HepG2 (cell line): ENCODE results near the gene MT1F. TPM values are rescaled to one million over a fixed set of nuclear protein-coding genes. Genes with fewer than 3 reads are reported as not detected.
A peak's percentile ranks its signal among the peaks of the same experiment; 100 is the strongest.

Source experiments
- ATF7-NPFF ChIP-seq: sonication (generic); formaldehyde crosslinking; IDR thresholded peaks from 2 replicates; pipeline ENCODE4 v1.8.1; 2023; ENCODE audit warnings: mild to moderate bottlenecking, low read depth, missing genetic modification reagents, moderate library complexity
- IRF2 ChIP-seq: IDR thresholded peaks from 2 replicates; pipeline ENCODE4 v1.6.1; 2018; ENCODE audit warnings: missing genetic modification reagents, missing compliant biosample characterization
- MXD4 ChIP-seq: IDR thresholded peaks from 2 replicates; pipeline ENCODE4 v1.6.1; 2016; ENCODE audit warnings: mild to moderate bottlenecking, missing biosample characterization, missing genetic modification reagents
- NPAS2 ChIP-seq: sonication (generic); formaldehyde crosslinking; IDR thresholded peaks from 2 replicates; pipeline ENCODE4 v1.8.0; 2022; ENCODE audit warnings: mild to moderate bottlenecking, missing genetic modification reagents, borderline replicate concordance
- PCBP2 ChIP-seq: fragments of 200-400 bp; formaldehyde crosslinking; optimal IDR thresholded peaks from 2 replicates; pipeline ENCODE3; 2018; ENCODE audit warnings: low read length, low read depth; ENCODE audit not compliant: poor library complexity, severe bottlenecking
- POLR2G ChIP-seq: fragments of 200-400 bp; formaldehyde crosslinking; IDR thresholded peaks from 2 replicates; pipeline ENCODE4 v1.6.1; 2018; ENCODE audit warnings: mild to moderate bottlenecking, low read depth, low read length, moderate library complexity
- SUZ12 ChIP-seq: fragments of 150-350 bp; IDR thresholded peaks from 2 replicates; pipeline ENCODE4 v1.6.1; 2014; ENCODE audit warnings: low read depth, low read length
- TAF1 ChIP-seq: sonication (generic); formaldehyde crosslinking; IDR thresholded peaks from 2 replicates; pipeline ENCODE4 v1.4.0; 2020; ENCODE audit warnings: missing genetic modification reagents
- TBX3 ChIP-seq: fragments of 450-650 bp; IDR thresholded peaks from 2 replicates; pipeline ENCODE4 v1.6.1; 2017; ENCODE audit warnings: antibody characterized with exemption, mild to moderate bottlenecking, inconsistent platforms, borderline replicate concordance
- ZFP41 ChIP-seq: sonication (generic); formaldehyde crosslinking; IDR thresholded peaks from 2 replicates; pipeline ENCODE4 v1.4.0; 2020; ENCODE audit warnings: mild to moderate bottlenecking, missing genetic modification reagents, borderline replicate concordance
- ZFP82 ChIP-seq: sonication (generic); formaldehyde crosslinking; IDR thresholded peaks from 2 replicates; pipeline ENCODE4 v1.5.1; 2020; ENCODE audit warnings: mild to moderate bottlenecking, missing genetic modification reagents, borderline replicate concordance
- ZNF552 ChIP-seq: sonication (generic); formaldehyde crosslinking; IDR thresholded peaks from 2 replicates; pipeline ENCODE4 v1.9.0; 2022; ENCODE audit warnings: missing genetic modification reagents, mild to moderate bottlenecking, borderline replicate concordance
- ZNF605 ChIP-seq: sonication (generic); formaldehyde crosslinking; IDR thresholded peaks from 2 replicates; pipeline ENCODE4 v1.8.0; 2022; ENCODE audit warnings: mild to moderate bottlenecking, missing genetic modification reagents
- ZNF615 ChIP-seq: sonication (generic); formaldehyde crosslinking; IDR thresholded peaks from 2 replicates; pipeline ENCODE4 v1.5.0; 2020; ENCODE audit warnings: mild to moderate bottlenecking, missing genetic modification reagents, borderline replicate concordance
- ZNF644 ChIP-seq: IDR thresholded peaks from 2 replicates; pipeline ENCODE4 v1.6.1; 2016; ENCODE audit warnings: low read depth
- ZNF709 ChIP-seq: sonication (generic); formaldehyde crosslinking; IDR thresholded peaks from 2 replicates; pipeline ENCODE4 v1.5.0; 2020; ENCODE audit warnings: mild to moderate bottlenecking, missing genetic modification reagents
- polyA plus RNA-seq, 8 experiments: library from polyadenylated mRNA; depleted of rRNA in 3 of 8; stranded (reverse) in 7 of 8; unstranded in 1 of 8; fragments of >200 nt; fragmentation: Illumina TruSeq in 4 of 8; extraction: Trizol in 4 of 8; gene quantifications; 2 replicates each; pipeline versions ENCODE4 v1.2.1 to v1.2.3, GENCODE V29; 2011 to 2016; ENCODE audit warnings: low read depth in 4 of 8, missing spikeins in 1 of 8, mixed read lengths in 1 of 8; ENCODE audit not compliant: insufficient read depth in 1 of 8
- total RNA-seq, 5 experiments: library from RNA; depleted of rRNA; stranded (reverse); fragments of >200 nt; fragmentation: Illumina TruSeq; extraction: Trizol; gene quantifications; 2 replicates each; pipeline ENCODE4 v1.2.3, GENCODE V29; 2016; ENCODE audit warnings: low read depth in 1 of 5
- TF ChIP-seq, protein P1 (sequence below), 2 experiments: sonication (generic) in 1 of 2; formaldehyde crosslinking in 1 of 2; IDR thresholded peaks; 2 replicates each; pipeline versions ENCODE4 v1.4.0 to v1.6.1; 2018 to 2020; ENCODE audit warnings: missing genetic modification reagents in 2 of 2, borderline replicate concordance in 1 of 2, low read depth in 1 of 2, mild to moderate bottlenecking in 1 of 2, missing biosample characterization in 1 of 2
- TF ChIP-seq, protein P2 (sequence below): sonication (generic); formaldehyde crosslinking; IDR thresholded peaks from 2 replicates; pipeline ENCODE4 v1.4.0; 2020; ENCODE audit warnings: missing genetic modification reagents
- TF ChIP-seq, protein P3 (sequence below): sonication (generic); formaldehyde crosslinking; IDR thresholded peaks from 2 replicates; pipeline ENCODE4 v1.5.1; 2020; ENCODE audit warnings: mild to moderate bottlenecking, missing genetic modification reagents, borderline replicate concordance
- TF ChIP-seq, protein P4 (sequence below): sonication (generic); formaldehyde crosslinking; IDR thresholded peaks from 2 replicates; pipeline ENCODE4 v1.8.0; 2022; ENCODE audit warnings: mild to moderate bottlenecking, missing genetic modification reagents; ENCODE audit not compliant: insufficient replicate concordance

Gene MT1F
- total and polyA plus RNA-seq, 2 of the 13 experiments (the other 11 are each of a cell fraction or from before 2014, with no cell fraction given) = 1.9 to 169 TPM

DNA sequence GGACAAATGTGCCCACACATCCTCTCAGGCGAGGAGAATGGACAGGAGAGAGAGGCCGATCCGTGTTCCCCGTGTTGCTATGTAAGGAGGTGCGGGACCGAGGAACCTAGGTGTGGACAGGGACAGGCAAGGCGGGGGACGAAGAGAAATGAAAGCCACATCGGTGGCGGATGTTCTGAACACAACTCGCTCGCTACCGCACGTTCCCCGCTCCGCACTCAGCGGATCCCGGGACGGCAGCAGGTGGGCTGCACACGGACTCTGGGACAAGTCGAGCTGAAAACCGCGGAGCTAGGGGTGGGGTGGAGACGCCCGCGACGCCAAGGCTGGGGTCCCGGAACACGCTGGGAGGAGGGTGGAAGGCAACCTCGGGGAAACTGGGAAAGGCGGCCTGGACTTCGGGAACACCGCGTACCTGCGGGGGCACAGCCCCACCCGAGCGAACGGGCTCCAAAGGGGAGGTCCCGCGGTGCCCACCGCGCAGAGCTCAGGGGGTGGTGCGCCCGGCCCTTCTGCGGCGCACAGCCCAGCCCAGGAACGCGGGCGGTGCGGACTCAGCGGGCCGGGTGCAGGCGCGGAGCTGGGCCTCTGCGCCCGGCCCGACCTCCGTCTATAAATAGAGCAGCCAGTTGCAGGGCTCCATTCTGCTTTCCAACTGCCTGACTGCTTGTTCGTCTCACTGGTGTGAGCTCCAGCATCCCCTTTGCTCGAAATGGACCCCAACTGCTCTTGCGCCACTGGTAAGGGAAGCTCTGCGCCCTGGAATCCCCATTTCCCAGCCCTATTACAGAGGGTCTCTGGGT is 32.4 kb upstream of the MT1F start, which contains the start of gene MT1E (continued):
- TF ChIP-seq, protein P1, sequence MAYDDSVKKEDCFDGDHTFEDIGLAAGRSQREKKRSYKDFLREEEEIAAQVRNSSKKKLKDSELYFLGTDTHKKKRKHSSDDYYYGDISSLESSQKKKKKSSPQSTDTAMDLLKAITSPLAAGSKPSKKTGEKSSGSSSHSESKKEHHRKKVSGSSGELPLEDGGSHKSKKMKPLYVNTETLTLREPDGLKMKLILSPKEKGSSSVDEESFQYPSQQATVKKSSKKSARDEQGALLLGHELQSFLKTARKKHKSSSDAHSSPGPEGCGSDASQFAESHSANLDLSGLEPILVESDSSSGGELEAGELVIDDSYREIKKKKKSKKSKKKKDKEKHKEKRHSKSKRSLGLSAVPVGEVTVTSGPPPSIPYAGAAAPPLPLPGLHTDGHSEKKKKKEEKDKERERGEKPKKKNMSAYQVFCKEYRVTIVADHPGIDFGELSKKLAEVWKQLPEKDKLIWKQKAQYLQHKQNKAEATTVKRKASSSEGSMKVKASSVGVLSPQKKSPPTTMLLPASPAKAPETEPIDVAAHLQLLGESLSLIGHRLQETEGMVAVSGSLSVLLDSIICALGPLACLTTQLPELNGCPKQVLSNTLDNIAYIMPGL (CRISPR knock-in tag; IDR thresholded peaks at IDR 0.05; ENCODE audit: borderline replicate concordance in 1 of 2, low read depth in 1 of 2) = peak; percentile 75 to 77; a peak in 2 of 4 replicates
- TF ChIP-seq TBX3 = 0 out of 2 replicates have a peak, but pooled peaks have one; percentile 19
- no peak for TF ChIP-seq SUZ12
- TF ChIP-seq TAF1 (CRISPR knock-in tag) = peak; percentile 67
- peak; percentile 61; the same call in 1 of the 2 replicates for TF ChIP-seq ZNF605
- no peak for TF ChIP-seq PCBP2
- TF ChIP-seq IRF2 (CRISPR knock-in tag) = peak; percentile 65; the same call in 1 of the 2 replicates
- peak; percentile 65; the same call in 1 of the 2 replicates for TF ChIP-seq ZNF709 (CRISPR knock-in tag)
- TF ChIP-seq, protein P2, sequence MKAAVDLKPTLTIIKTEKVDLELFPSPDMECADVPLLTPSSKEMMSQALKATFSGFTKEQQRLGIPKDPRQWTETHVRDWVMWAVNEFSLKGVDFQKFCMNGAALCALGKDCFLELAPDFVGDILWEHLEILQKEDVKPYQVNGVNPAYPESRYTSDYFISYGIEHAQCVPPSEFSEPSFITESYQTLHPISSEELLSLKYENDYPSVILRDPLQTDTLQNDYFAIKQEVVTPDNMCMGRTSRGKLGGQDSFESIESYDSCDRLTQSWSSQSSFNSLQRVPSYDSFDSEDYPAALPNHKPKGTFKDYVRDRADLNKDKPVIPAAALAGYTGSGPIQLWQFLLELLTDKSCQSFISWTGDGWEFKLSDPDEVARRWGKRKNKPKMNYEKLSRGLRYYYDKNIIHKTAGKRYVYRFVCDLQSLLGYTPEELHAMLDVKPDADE (CRISPR knock-in tag) = no peak
- TF ChIP-seq, protein P3, sequence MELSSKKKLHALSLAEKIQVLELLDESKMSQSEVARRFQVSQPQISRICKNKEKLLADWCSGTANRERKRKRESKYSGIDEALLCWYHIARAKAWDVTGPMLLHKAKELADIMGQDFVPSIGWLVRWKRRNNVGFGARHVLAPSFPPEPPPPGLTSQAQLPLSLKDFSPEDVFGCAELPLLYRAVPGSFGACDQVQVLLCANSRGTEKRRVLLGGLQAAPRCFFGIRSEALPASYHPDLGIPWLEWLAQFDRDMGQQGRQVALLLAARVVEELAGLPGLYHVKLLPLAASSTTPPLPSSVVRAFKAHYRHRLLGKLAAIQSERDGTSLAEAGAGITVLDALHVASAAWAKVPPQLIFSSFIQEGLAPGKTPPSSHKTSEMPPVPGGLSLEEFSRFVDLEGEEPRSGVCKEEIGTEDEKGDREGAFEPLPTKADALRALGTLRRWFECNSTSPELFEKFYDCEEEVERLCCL (CRISPR knock-in tag) = no peak
- TF ChIP-seq POLR2G = peak; percentile 98
- TF ChIP-seq, protein P4, sequence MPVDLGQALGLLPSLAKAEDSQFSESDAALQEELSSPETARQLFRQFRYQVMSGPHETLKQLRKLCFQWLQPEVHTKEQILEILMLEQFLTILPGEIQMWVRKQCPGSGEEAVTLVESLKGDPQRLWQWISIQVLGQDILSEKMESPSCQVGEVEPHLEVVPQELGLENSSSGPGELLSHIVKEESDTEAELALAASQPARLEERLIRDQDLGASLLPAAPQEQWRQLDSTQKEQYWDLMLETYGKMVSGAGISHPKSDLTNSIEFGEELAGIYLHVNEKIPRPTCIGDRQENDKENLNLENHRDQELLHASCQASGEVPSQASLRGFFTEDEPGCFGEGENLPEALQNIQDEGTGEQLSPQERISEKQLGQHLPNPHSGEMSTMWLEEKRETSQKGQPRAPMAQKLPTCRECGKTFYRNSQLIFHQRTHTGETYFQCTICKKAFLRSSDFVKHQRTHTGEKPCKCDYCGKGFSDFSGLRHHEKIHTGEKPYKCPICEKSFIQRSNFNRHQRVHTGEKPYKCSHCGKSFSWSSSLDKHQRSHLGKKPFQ (CRISPR knock-in tag) = peak; percentile 25
- TF ChIP-seq ATF7-NPFF (CRISPR knock-in tag) = peak; percentile 69; the same call in 1 of the 2 replicates
- TF ChIP-seq ZFP41 (CRISPR knock-in tag) = no peak
- TF ChIP-seq ZNF644 (CRISPR knock-in tag) = no peak
- no peak for TF ChIP-seq ZFP82 (CRISPR knock-in tag)
- TF ChIP-seq ZNF615 (CRISPR knock-in tag) = peak; percentile 83; the same call in 1 of the 2 replicates
- no peak for TF ChIP-seq NPAS2 (CRISPR knock-in tag)
- TF ChIP-seq MXD4 (CRISPR knock-in tag) = peak; percentile 81
- no peak for TF ChIP-seq ZNF552 (CRISPR knock-in tag)
